Astrocyte (in vitro differentiated cells and primary cell): ENCODE data around the gene ESRRA. TPM values are rescaled to one million over a fixed set of nuclear protein-coding genes. Genes with fewer than 3 reads are reported as not detected.

ENCODE experiments used
- DNase-seq: peaks from one replicate; pipeline ENCODE4 v3.0.0-alpha.2; 2010; ENCODE audit warnings: low read depth
- FAIRE-seq: peaks from 2 replicates; lab custom pipeline; 2011; peaks lifted over from hg19 to GRCh38; lab: Jason Lieb, UNC
- H2AFZ ChIP-seq: 2 replicates; pipeline ENCODE4 v1.6.0; 2012; ENCODE audit warnings: low read depth, low read length, inconsistent platforms
- H3K27ac ChIP-seq: 2 replicates; pipeline ENCODE4 v1.5.1; 2011; ENCODE audit warnings: low read depth, low read length, inconsistent platforms
- H3K27me3 ChIP-seq: 2 replicates; pipeline ENCODE4 v1.6.0; 2011; ENCODE audit warnings: low read length, inconsistent platforms; ENCODE audit not compliant: insufficient read depth
- H3K36me3 ChIP-seq: 2 replicates; pipeline ENCODE4 v1.5.1; 2011; ENCODE audit warnings: low read length, inconsistent platforms; ENCODE audit not compliant: insufficient read depth
- H3K4me1 ChIP-seq: 2 replicates; pipeline ENCODE4 v1.5.1; 2011; ENCODE audit warnings: low read length, inconsistent platforms; ENCODE audit not compliant: insufficient read depth
- H3K4me2 ChIP-seq: 2 replicates; pipeline ENCODE4 v1.6.0; 2012; ENCODE audit warnings: low read length, inconsistent platforms
- H3K4me3 ChIP-seq: 2 replicates; pipeline ENCODE4 v1.5.1; 2011; ENCODE audit warnings: low read depth, mild to moderate bottlenecking, low read length, inconsistent platforms; ENCODE audit not compliant: insufficient read depth
- H3K79me2 ChIP-seq: 2 replicates; pipeline ENCODE4 v1.6.0; 2012; ENCODE audit warnings: mild to moderate bottlenecking, low read length, inconsistent platforms; ENCODE audit not compliant: insufficient read depth
- H3K9ac ChIP-seq: 2 replicates; pipeline ENCODE4 v1.6.0; 2012; ENCODE audit warnings: mild to moderate bottlenecking, low read length, inconsistent platforms
- H3K9me3 ChIP-seq: 2 replicates; pipeline ENCODE4 v1.5.1; 2012; ENCODE audit warnings: low read depth, mild to moderate bottlenecking, low read length, inconsistent platforms; ENCODE audit not compliant: insufficient read depth
- H4K20me1 ChIP-seq: 2 replicates; pipeline ENCODE4 v1.6.0; 2012; ENCODE audit warnings: low read length, inconsistent platforms; ENCODE audit not compliant: insufficient read depth
- H3K27ac Mint-ChIP-seq: one replicate; pipeline ENCODE4 v1.8.0; 2021; ENCODE audit warnings: mild to moderate bottlenecking, mixed read lengths; ENCODE audit not compliant: unreplicated experiment
- H3K27me3 Mint-ChIP-seq: one replicate; pipeline ENCODE4 v1.8.0; 2021; ENCODE audit warnings: low read depth, mixed read lengths; ENCODE audit not compliant: unreplicated experiment
- H3K36me3 Mint-ChIP-seq: one replicate; pipeline ENCODE4 v1.8.0; 2021; ENCODE audit warnings: low read depth, mixed read lengths; ENCODE audit not compliant: unreplicated experiment
- H3K4me1 Mint-ChIP-seq: one replicate; pipeline ENCODE4 v1.8.0; 2021; ENCODE audit warnings: low read depth, mixed read lengths; ENCODE audit not compliant: unreplicated experiment
- H3K4me3 Mint-ChIP-seq: one replicate; pipeline ENCODE4 v1.8.0; 2021; ENCODE audit warnings: mild to moderate bottlenecking, moderate library complexity, mixed read lengths; ENCODE audit not compliant: unreplicated experiment
- H3K9me3 Mint-ChIP-seq: one replicate; pipeline ENCODE4 v1.8.0; 2021; ENCODE audit warnings: mild to moderate bottlenecking, mixed read lengths; ENCODE audit not compliant: unreplicated experiment
- EZH2 ChIP-seq: IDR thresholded peaks from 2 replicates; pipeline ENCODE4 v1.6.1; 2012; ENCODE audit warnings: mild to moderate bottlenecking, low read length, inconsistent platforms; ENCODE audit not compliant: insufficient read depth
- total RNA-seq: library from RNA; stranded (reverse); gene quantifications from 2 replicates; pipeline ENCODE4 v1.2.1, GENCODE V29; 2021
- TF ChIP-seq, protein P1 (sequence below): IDR thresholded peaks from 2 replicates; pipeline ENCODE4 v1.5.1; 2011; ENCODE audit warnings: low read depth, mild to moderate bottlenecking, inconsistent platforms, low read length, moderate library complexity; ENCODE audit not compliant: insufficient read depth

Gene ESRRA
- total RNA-seq, 1 donor from 2014 or later = 26.3 TPM

- Histone ChIP-seq H3K4me1 (peaks cover 23% of the 10 kb centered on the region), H3K27me3 (peaks cover 16% of the 10 kb centered on the region), H3K27ac (peak overlapping the region; percentile 56), H3K4me2 (peak overlapping the region; percentile 89), H3K79me2 (peaks cover 19% of the 10 kb centered on the region), H3K9me3 (no peaks in the 10 kb centered on the region), H4K20me1 (peaks cover 6% of the 10 kb centered on the region), H3K4me3 (peak overlapping the region; percentile 64), H3K9ac (peak overlapping the region; percentile 64), H2AFZ (peak overlapping the region; percentile 81), H3K36me3 (no peaks in the 10 kb centered on the region)
- Mint-ChIP-seq H3K4me1 (no peaks in the 10 kb centered on the region), H3K9me3 (no peaks in the 10 kb centered on the region), H3K4me3 (peak overlapping the region; percentile 87), H3K36me3 (no peaks in the 10 kb centered on the region), H3K27ac (peak overlapping the region; percentile 66), H3K27me3 (peaks cover 18% of the 10 kb centered on the region)
- no peak for TF ChIP-seq EZH2
- TF ChIP-seq, protein P1, sequence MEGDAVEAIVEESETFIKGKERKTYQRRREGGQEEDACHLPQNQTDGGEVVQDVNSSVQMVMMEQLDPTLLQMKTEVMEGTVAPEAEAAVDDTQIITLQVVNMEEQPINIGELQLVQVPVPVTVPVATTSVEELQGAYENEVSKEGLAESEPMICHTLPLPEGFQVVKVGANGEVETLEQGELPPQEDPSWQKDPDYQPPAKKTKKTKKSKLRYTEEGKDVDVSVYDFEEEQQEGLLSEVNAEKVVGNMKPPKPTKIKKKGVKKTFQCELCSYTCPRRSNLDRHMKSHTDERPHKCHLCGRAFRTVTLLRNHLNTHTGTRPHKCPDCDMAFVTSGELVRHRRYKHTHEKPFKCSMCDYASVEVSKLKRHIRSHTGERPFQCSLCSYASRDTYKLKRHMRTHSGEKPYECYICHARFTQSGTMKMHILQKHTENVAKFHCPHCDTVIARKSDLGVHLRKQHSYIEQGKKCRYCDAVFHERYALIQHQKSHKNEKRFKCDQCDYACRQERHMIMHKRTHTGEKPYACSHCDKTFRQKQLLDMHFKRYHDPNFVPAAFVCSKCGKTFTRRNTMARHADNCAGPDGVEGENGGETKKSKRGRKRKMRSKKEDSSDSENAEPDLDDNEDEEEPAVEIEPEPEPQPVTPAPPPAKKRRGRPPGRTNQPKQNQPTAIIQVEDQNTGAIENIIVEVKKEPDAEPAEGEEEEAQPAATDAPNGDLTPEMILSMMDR = peak; percentile 82
- peak; percentile 67 for DNase-seq
- FAIRE-seq = no peak
Observed at GRCh38 chr11:64304316-64305072, 830 bp upstream of the ESRRA start.

DNA sequence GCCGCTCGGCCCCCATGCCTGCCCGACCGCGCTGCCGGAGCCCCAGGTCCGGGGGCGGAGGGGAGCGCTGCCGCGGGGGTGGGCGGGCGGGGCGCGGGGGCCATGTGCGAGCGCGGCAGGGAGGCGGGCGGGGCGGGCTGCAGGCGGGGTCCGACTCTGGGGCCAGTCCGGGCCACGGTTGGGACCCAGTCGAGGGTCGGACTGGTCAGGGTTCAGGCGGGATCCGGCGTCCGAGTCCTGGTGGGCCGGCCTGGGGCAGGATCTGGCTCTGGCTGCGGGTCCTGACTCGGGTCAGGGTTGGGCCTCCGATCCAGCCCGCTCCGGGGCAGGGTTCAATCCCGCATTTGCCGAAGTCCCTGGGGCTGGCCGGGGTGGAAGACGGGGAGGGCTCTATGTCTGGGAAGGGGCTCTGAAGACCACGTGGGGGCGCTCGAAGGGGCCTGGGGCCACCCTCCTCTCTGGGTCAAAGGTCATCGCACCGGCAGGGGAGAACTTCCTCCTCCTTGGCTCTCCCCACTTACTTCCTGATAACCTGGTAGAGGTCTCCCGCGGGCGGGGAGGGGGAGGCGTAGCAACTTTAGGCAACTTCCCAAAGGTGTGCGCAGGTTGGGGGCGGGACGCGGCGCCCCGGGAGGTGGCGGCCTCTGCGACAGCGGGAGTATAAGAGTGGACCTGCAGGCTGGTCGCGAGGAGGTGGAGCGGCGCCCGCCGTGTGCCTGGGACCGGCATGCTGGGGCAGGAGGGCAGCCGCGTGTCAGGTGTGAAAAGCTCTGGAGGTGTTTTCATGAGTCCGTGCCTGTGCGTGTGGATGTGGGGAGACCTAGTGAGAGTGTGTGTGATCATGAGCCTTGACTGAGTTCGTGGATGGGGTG, 603 bp downstream of the ESRRA start:
- Histone ChIP-seq H3K4me2 (peak overlapping the region; percentile 95), H3K36me3 (no peaks in the 10 kb centered on the region), H3K9ac (peak overlapping the region; percentile 78), H2AFZ (peak overlapping the region; percentile 63), H3K9me3 (no peaks in the 10 kb centered on the region), H3K27me3 (peaks cover 2% of the 10 kb centered on the region), H3K4me3 (peak overlapping the region; percentile 73), H4K20me1 (peaks cover 6% of the 10 kb centered on the region), H3K27ac (peak overlapping the region; percentile 6), H3K79me2 (peaks cover 22% of the 10 kb centered on the region), H3K4me1 (peaks cover 14% of the 10 kb centered on the region)
- Mint-ChIP-seq H3K27ac (peak overlapping the region; percentile 80), H3K27me3 (peaks cover 8% of the 10 kb centered on the region), H3K9me3 (no peaks in the 10 kb centered on the region), H3K4me1 (peaks cover 1% of the 10 kb centered on the region), H3K4me3 (peak overlapping the region; percentile 94), H3K36me3 (no peaks in the 10 kb centered on the region)
- FAIRE-seq = no peak
- TF ChIP-seq, protein P1 = peak; percentile 5
- no peak for TF ChIP-seq EZH2
- DNase-seq = no peak
